ENCODE results near the gene CIB4.

CIB4 gene

GRCh38 chr2:26682155-26682554, 41.0 kb upstream of the CIB4 start:
- no peak for DNase-seq (ENCODE audit: low spot score)
- TF ChIP-seq CTCF (IDR thresholded peaks at IDR 0.05; ENCODE audit: extremely low read depth, insufficient read depth, missing control alignments), result no peak
- in situ Hi-C loops (cut with MboI; ENCODE audit: low pct_unique_long_range_greater_than_20kb, low sequenced_read_pairs, unreplicated experiment), result no loop called here

DNA sequence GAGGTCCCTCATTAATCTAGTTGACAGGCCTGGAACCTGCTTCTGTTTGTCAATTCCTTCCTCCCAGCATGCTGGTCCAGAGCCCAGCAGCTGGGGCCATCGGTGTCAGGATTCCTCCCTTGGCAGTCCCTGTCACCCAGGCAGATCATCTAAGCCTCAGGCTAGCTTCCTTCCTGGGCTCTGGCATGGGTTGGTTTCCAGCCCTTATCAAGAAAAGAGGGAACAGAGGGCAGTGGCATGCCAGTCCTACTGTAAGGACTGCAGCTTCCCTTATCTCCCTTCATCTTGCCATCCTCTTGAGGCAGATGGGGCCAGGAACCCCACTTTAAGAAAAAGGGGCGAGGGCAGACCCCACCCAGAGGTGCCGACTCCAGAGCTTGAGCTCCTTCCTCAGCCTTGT, 40.5 kb upstream of the CIB4 start:
- TF ChIP-seq CTCF (IDR thresholded peaks at IDR 0.05; ENCODE audit: extremely low read depth, insufficient read depth, missing control alignments), result no peak
- no peak for DNase-seq (ENCODE audit: low spot score)
- in situ Hi-C loops (cut with MboI; ENCODE audit: low pct_unique_long_range_greater_than_20kb, low sequenced_read_pairs, unreplicated experiment), result no loop called here

- DNase-seq (ENCODE audit: low spot score), result no peak
- no peak for TF ChIP-seq CTCF (IDR thresholded peaks at IDR 0.05; ENCODE audit: extremely low read depth, insufficient read depth, missing control alignments)
- in situ Hi-C loops (cut with MboI; ENCODE audit: low pct_unique_long_range_greater_than_20kb, low sequenced_read_pairs, unreplicated experiment), result no loop called here
Observed at GRCh38 chr2:26679867-26680266, 38.7 kb upstream of the CIB4 start.

DNA sequence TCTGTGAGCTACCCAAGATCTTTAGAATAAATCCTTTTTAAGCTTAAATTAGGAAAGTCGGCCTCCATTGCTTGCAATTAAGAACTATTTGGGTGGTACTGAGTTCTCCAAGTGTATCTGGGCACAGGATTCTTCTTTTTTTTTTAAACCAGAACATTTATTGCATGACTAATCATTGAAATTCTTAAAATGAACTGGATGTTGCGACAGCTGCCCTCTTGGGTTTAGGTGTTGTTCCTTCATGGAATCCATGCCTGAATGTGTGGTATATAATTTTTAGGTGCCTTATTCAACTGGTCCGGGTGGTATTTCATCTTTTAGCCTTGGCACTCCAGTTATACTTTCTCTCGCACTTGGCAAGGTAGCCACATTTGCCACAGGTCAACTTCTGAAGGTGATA, 36.9 kb upstream of the CIB4 start:
- DNase-seq (ENCODE audit: low spot score), result no peak
- in situ Hi-C loops (cut with MboI; ENCODE audit: low pct_unique_long_range_greater_than_20kb, low sequenced_read_pairs, unreplicated experiment), result no loop called here
- no peak for TF ChIP-seq CTCF (IDR thresholded peaks at IDR 0.05; ENCODE audit: extremely low read depth, insufficient read depth, missing control alignments)

GRCh38 chr2:26675651-26676255, 34.6 kb upstream of the CIB4 start:
- in situ Hi-C loops (cut with MboI; ENCODE audit: low pct_unique_long_range_greater_than_20kb, low sequenced_read_pairs, unreplicated experiment), result no loop called here
- no peak for TF ChIP-seq CTCF (IDR thresholded peaks at IDR 0.05; ENCODE audit: extremely low read depth, insufficient read depth, missing control alignments)
- no peak for DNase-seq (ENCODE audit: low spot score)

DNA sequence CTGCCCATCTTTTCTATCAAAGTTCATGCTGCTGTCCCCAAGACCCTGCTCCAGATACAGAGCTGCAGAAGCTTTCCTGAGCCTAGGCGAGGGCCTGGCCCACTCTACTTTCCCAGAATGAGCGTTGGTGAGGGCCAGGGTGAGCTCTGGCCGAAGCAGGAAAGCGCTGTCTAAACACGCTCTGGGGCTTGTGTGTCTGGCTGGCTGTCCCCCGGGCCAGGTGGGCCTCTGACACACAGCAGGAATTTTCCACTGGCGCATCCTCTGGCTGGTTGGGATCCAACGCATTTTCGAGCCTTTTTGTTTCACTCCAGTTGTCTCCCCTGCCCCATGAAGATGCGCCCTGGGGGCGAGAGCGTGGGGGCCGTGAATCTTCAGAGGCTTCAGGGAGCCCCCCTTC, 33.6 kb upstream of the CIB4 start:
- no peak for TF ChIP-seq CTCF (IDR thresholded peaks at IDR 0.05; ENCODE audit: extremely low read depth, insufficient read depth, missing control alignments)
- no peak for DNase-seq (ENCODE audit: low spot score)
- in situ Hi-C loops (cut with MboI; ENCODE audit: low pct_unique_long_range_greater_than_20kb, low sequenced_read_pairs, unreplicated experiment), result no loop called here
